Neural cell (in vitro differentiated cells): ENCODE measurements around the gene TPM1. TPM values are rescaled to one million over a fixed set of nuclear protein-coding genes. Genes with fewer than 3 reads are reported as not detected.

ENCODE experiments used
- H2AFZ ChIP-seq: fragments of 200-600, 300-800 bp; sonication (generic), shearing (Covaris generic); 2 replicates; pipeline ENCODE4 v1.6.0; 2014; ENCODE audit warnings: low read depth, mild to moderate bottlenecking, antibody characterized with exemption, low read length, moderate library complexity
- H3F3A ChIP-seq: fragments of 200-600 bp; shearing (Covaris generic); 2 replicates; pipeline ENCODE4 v1.6.1; 2016; ENCODE audit warnings: mild to moderate bottlenecking, moderate library complexity, mixed read lengths, antibody characterized with exemption, low read length; ENCODE audit not compliant: insufficient read depth, poor library complexity, severe bottlenecking
- H3K27ac ChIP-seq: fragments of 200-600, 300-800 bp; sonication (generic), shearing (Covaris generic); 2 replicates; pipeline ENCODE4 v1.5.1; 2014; ENCODE audit warnings: mild to moderate bottlenecking, low read length, moderate library complexity
- H3K27me3 ChIP-seq: fragments of 300-800, 200-600 bp; sonication (generic), shearing (Covaris generic); 2 replicates; pipeline ENCODE4 v1.6.0; 2014; ENCODE audit warnings: mild to moderate bottlenecking, low read depth, low read length, moderate library complexity; ENCODE audit not compliant: insufficient read depth
- H3K36me3 ChIP-seq: fragments of 300-800, 200-600 bp; sonication (generic), shearing (Covaris generic); 2 replicates; pipeline ENCODE4 v1.5.1; 2014; ENCODE audit warnings: mild to moderate bottlenecking, antibody characterized with exemption, low read length, moderate library complexity; ENCODE audit not compliant: insufficient read depth
- H3K4me2 ChIP-seq: fragments of 300-800, 200-600 bp; sonication (generic), shearing (Covaris generic); 2 replicates; pipeline ENCODE4 v1.6.0; 2014; ENCODE audit warnings: mild to moderate bottlenecking, low read length
- H3K4me3 ChIP-seq: fragments of 300-800, 200-600 bp; sonication (generic), shearing (Covaris generic); 2 replicates; pipeline ENCODE4 v1.5.1; 2014; ENCODE audit warnings: mild to moderate bottlenecking, low read length, moderate library complexity
- H3K79me2 ChIP-seq: fragments of 200-600 bp; shearing (Covaris generic); replicated peaks from 2 replicates; pipeline ENCODE4 v1.6.0; 2014; ENCODE audit warnings: mild to moderate bottlenecking, low read length, moderate library complexity; ENCODE audit not compliant: insufficient read depth
- H3K9ac ChIP-seq: fragments of 300-800, 200-600 bp; sonication (generic), shearing (Covaris generic); 2 replicates; pipeline ENCODE4 v1.6.1; 2016; ENCODE audit warnings: mild to moderate bottlenecking, low read length, mixed read lengths
- H3K9me2 ChIP-seq: fragments of 200-600 bp; shearing (Covaris generic); 2 replicates; pipeline ENCODE4 v1.6.1; 2016; ENCODE audit warnings: mild to moderate bottlenecking, low read length, mixed read lengths; ENCODE audit not compliant: insufficient read depth
- H3K9me3 ChIP-seq: fragments of 200-600, 300-800 bp; sonication (generic), shearing (Covaris generic); 2 replicates; pipeline ENCODE4 v1.6.1; 2016; ENCODE audit warnings: mild to moderate bottlenecking, mixed run types, low read length, moderate library complexity, mixed read lengths
- H4K20me1 ChIP-seq: fragments of 200-600 bp; shearing (Covaris generic); 2 replicates; pipeline ENCODE4 v1.6.1; 2016; ENCODE audit warnings: mild to moderate bottlenecking, mixed run types; ENCODE audit not compliant: insufficient read depth
- CTCF ChIP-seq: fragments of 450-650 bp; IDR thresholded peaks from 2 replicates; pipeline ENCODE4 v1.5.1; 2014; ENCODE audit warnings: antibody characterized with exemption, mild to moderate bottlenecking, moderate library complexity; ENCODE audit not compliant: poor library complexity, severe bottlenecking
- EP300 ChIP-seq: fragments of 450-650 bp; conservative IDR thresholded peaks from 2 replicates; pipeline ENCODE4 v1.6.1; 2014; ENCODE audit warnings: antibody characterized with exemption, mild to moderate bottlenecking, moderate library complexity; ENCODE audit not compliant: poor library complexity, severe bottlenecking
- EZH2 ChIP-seq: fragments of 200-600, 300-800 bp; shearing (Covaris generic), sonication (generic); IDR thresholded peaks from 2 replicates; pipeline ENCODE4 v1.6.1; 2014; ENCODE audit warnings: antibody characterized with exemption, low read length, borderline replicate concordance, mild to moderate bottlenecking; ENCODE audit not compliant: insufficient read depth, poor library complexity, severe bottlenecking
- MXI1 ChIP-seq: fragments of 450-650 bp; conservative IDR thresholded peaks from 2 replicates; pipeline ENCODE4 v1.6.1; 2014; ENCODE audit warnings: antibody characterized with exemption, mild to moderate bottlenecking; ENCODE audit not compliant: poor library complexity, severe bottlenecking
- POLR2AphosphoS5 ChIP-seq: IDR thresholded peaks from 2 replicates; pipeline ENCODE4 v1.6.1; 2012
- RAD21 ChIP-seq: fragments of 450-650 bp; conservative IDR thresholded peaks from 2 replicates; pipeline ENCODE4 v1.6.1; 2014; ENCODE audit warnings: antibody characterized with exemption, mild to moderate bottlenecking, moderate library complexity
- REST ChIP-seq: IDR thresholded peaks from 2 replicates; pipeline ENCODE4 v1.6.1; 2012; ENCODE audit warnings: borderline replicate concordance
- SMC3 ChIP-seq: fragments of 450-650 bp; conservative IDR thresholded peaks from 2 replicates; pipeline ENCODE4 v1.6.1; 2014; ENCODE audit warnings: antibody characterized with exemption, mild to moderate bottlenecking, moderate library complexity; ENCODE audit not compliant: poor library complexity
- TAF1 ChIP-seq: IDR thresholded peaks from 2 replicates; pipeline ENCODE4 v1.6.1; 2012; ENCODE audit warnings: low read depth
- polyA plus RNA-seq: library from polyadenylated mRNA; depleted of rRNA; stranded (reverse); fragments of >200 nt; gene quantifications from 2 replicates; pipeline ENCODE4 v1.2.3, GENCODE V29; 2014

The TPM1 gene
- polyA plus RNA-seq, 1 donor from 2014 or later: 254 TPM

- H3K36me3 ChIP-seq: no peaks in the 10 kb centered on the region
- TF ChIP-seq MXI1 (no peak), TAF1 (no peak), EP300 (no peak), POLR2AphosphoS5 (no peak), EZH2 (no peak), RAD21 (no peak), SMC3 (no peak), REST (no peak), CTCF (no peak)
- no peak overlapping the region for H2AFZ ChIP-seq
- H3K79me2 ChIP-seq: no peaks in the 10 kb centered on the region
- H3K9ac ChIP-seq: no peak overlapping the region
- no peaks in the 10 kb centered on the region for H3K9me3 ChIP-seq
- no peaks in the 10 kb centered on the region for H4K20me1 ChIP-seq
- H3K27me3 ChIP-seq: no peaks in the 10 kb centered on the region
- no peak overlapping the region for H3K27ac ChIP-seq
- H3K4me2 ChIP-seq: no peak overlapping the region
- H3K4me3 ChIP-seq: no peak overlapping the region
- no peaks in the 10 kb centered on the region for H3K9me2 ChIP-seq
- no peaks in the 10 kb centered on the region for H3F3A ChIP-seq
Observed at GRCh38 chr15:63079947-63080626, 37.5 kb downstream of the TPM1 start.

- no peaks in the 10 kb centered on the region for H3K36me3 ChIP-seq
- no peak overlapping the region for H2AFZ ChIP-seq
- H3F3A ChIP-seq: no peaks in the 10 kb centered on the region
- no peaks in the 10 kb centered on the region for H4K20me1 ChIP-seq
- H3K9me3 ChIP-seq: no peaks in the 10 kb centered on the region
- no peaks in the 10 kb centered on the region for H3K9me2 ChIP-seq
- H3K79me2 ChIP-seq: no peaks in the 10 kb centered on the region
- H3K4me2 ChIP-seq: no peak overlapping the region
- no peak overlapping the region for H3K27ac ChIP-seq
- no peaks in the 10 kb centered on the region for H3K27me3 ChIP-seq
- TF ChIP-seq RAD21 (no peak), EP300 (no peak), CTCF (no peak), SMC3 (no peak), MXI1 (no peak), TAF1 (no peak), REST (no peak), POLR2AphosphoS5 (no peak), EZH2 (no peak)
- no peak overlapping the region for H3K9ac ChIP-seq
- no peak overlapping the region for H3K4me3 ChIP-seq
Observed at GRCh38 chr15:63080634-63081250, 38.2 kb downstream of the TPM1 start.
